ENCODE measurements around the gene KIAA1328.

DNA sequence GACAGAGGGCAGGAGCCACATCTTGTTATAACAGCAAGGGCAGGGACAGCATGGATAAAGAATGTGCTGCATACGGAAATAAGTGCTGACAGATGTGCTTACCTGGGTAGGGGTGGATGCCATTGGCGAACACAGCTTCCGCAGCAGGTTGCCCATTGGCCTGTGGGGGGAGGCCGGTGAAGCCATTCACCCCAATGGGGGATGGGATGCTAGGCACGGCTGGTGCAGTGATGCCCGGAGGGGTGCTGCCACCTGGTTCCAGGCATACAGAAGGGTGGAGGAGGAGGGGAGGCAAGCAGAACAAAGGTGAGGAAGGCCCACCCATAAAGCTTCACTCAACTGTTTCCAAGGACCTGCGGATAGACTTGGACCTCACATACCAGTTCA is 441.7 kb downstream of the KIAA1328 start:
- TF ChIP-seq EZH2 (IDR thresholded peaks at IDR 0.05; ENCODE audit: insufficient read depth, poor library complexity, severe bottlenecking) (no peak), EZH2phosphoT487 (IDR thresholded peaks at IDR 0.05; ENCODE audit: insufficient read depth, low read depth) (no peak)
